ENCODE measurements around the gene KLRB1. TPM values are rescaled to one million over a fixed set of nuclear protein-coding genes. Genes with fewer than 3 reads are reported as not detected.
"Not testable (repeated sequence)": the region's sequence is repeated elsewhere in the genome, so short reads cannot be mapped to it uniquely, and the experiment has no call there.

The KLRB1 gene
- total RNA-seq, 1 experiment from 2014 or later, result not detected

DNA sequence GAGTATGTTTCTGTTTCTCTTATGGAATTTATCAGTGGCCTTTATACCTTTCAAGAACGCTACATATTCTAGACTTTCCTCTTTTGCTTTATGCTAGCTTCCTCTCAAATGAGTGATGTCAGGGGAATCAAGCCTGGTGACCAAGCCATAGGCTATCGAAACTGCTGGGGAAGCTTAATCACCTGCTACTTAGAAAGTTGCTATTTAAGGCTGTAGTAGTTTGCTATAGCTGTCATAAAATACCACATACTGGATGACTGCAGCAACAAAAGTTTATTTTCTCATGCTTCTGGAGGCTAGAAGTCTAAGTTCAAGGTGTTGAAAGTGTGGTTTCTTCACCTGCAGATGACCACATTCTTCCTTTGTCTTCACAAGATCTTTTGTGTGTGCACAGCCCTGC lies 43.3 kb downstream of the KLRB1 start:
- H3K9ac ChIP-seq (ENCODE audit: low read length); H3K9me3 ChIP-seq (ENCODE audit: low read length); H3K4me3 ChIP-seq (ENCODE audit: low read length); H3K36me3 ChIP-seq (ENCODE audit: low read depth, low read length); H3K4me2 ChIP-seq (ENCODE audit: low read length); DNase-seq; H3F3A ChIP-seq (ENCODE audit: low read length, unreplicated experiment); H4K20me1 ChIP-seq (ENCODE audit: low read length); H2AFZ ChIP-seq (ENCODE audit: low read length); POLR2A ChIA-PET (ENCODE audit: unreplicated experiment); ATAC-seq; H3K4me1 ChIP-seq (ENCODE audit: insufficient read depth, low read length); intact Hi-C loops (cut with micrococcal nuclease); H3K79me2 ChIP-seq (ENCODE audit: low read length); H3K9me2 ChIP-seq (replicated peaks; ENCODE audit: low read length); BruUV-seq (replicated peaks); H3K27me3 ChIP-seq (ENCODE audit: low read length); CTCF ChIA-PET; H3K27ac ChIP-seq (ENCODE audit: low read length): not testable (repeated sequence)

DNA sequence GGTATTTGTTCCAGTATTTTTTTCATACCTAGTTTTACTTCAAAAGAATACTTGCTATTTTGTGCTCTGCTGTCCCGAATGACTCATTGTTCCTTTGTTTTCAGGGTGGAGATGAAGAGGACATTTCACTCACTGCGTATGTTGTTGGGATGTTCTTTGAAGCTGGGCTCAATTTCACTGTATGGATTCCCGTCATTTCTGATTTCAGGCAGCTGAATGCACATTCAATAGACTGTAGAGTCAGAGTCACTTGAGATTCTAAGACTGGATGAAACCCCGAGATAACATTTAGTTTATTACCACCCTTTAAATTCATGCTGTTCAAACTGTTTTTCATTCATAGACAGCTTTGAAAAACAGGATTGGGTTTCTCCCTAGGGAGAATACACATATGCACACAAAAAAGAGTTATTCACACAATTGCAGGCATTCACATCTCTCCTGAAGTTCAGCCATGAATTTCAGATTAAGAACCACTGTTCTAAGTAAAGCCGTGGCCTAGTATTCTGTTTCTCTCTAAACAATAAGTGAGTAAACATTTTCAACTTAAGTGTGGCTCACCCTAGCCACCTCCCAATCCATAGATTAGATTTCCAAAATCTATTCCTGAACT lies 44.8 kb downstream of the KLRB1 start:
- H3K9ac ChIP-seq (ENCODE audit: low read length); CTCF ChIA-PET; H3K4me1 ChIP-seq (ENCODE audit: insufficient read depth, low read length); H3K4me3 ChIP-seq (ENCODE audit: low read length); BruUV-seq (replicated peaks); DNase-seq; POLR2A ChIA-PET (ENCODE audit: unreplicated experiment); H2AFZ ChIP-seq (ENCODE audit: low read length); H3K27ac ChIP-seq (ENCODE audit: low read length); H3K27me3 ChIP-seq (ENCODE audit: low read length); H3K36me3 ChIP-seq (ENCODE audit: low read depth, low read length); H3K79me2 ChIP-seq (ENCODE audit: low read length); H3K4me2 ChIP-seq (ENCODE audit: low read length); H3K9me3 ChIP-seq (ENCODE audit: low read length); H3K9me2 ChIP-seq (replicated peaks; ENCODE audit: low read length); H4K20me1 ChIP-seq (ENCODE audit: low read length); ATAC-seq; intact Hi-C loops (cut with micrococcal nuclease); H3F3A ChIP-seq (ENCODE audit: low read length, unreplicated experiment): not testable (repeated sequence)

GRCh38 chr12:9545489-9545888 lies 62.2 kb downstream of the KLRB1 start:
- H3K9me2 ChIP-seq (replicated peaks; ENCODE audit: low read length); CTCF ChIA-PET; H3K27me3 ChIP-seq (ENCODE audit: low read length); H3K36me3 ChIP-seq (ENCODE audit: low read depth, low read length); H2AFZ ChIP-seq (ENCODE audit: low read length); DNase-seq; H4K20me1 ChIP-seq (ENCODE audit: low read length); H3K9ac ChIP-seq (ENCODE audit: low read length); H3K4me3 ChIP-seq (ENCODE audit: low read length); H3K4me2 ChIP-seq (ENCODE audit: low read length); H3K79me2 ChIP-seq (ENCODE audit: low read length); H3K4me1 ChIP-seq (ENCODE audit: insufficient read depth, low read length); H3K9me3 ChIP-seq (ENCODE audit: low read length); BruUV-seq (replicated peaks); H3K27ac ChIP-seq (ENCODE audit: low read length); intact Hi-C loops (cut with micrococcal nuclease); ATAC-seq; H3F3A ChIP-seq (ENCODE audit: low read length, unreplicated experiment); POLR2A ChIA-PET (ENCODE audit: unreplicated experiment): not testable (repeated sequence)

Other genes starting within 250 kb of the KLRB1 start
- gene CLEC2D, start 61.8 kb upstream of the KLRB1 start, total RNA-seq (2014; rRNA removed), result 2.9 and 3.3 TPM in 2 replicates
- gene CLECL1, start 125.2 kb upstream of the KLRB1 start, total RNA-seq (2014; rRNA removed), result not detected in 2 replicates
- 0.75 TPM in 1 of 2 replicates, not detected in the other for gene CD69, start 153.0 kb upstream of the KLRB1 start, total RNA-seq (2014; rRNA removed)
- gene KLRF1, start 219.6 kb upstream of the KLRB1 start, total RNA-seq (2014; rRNA removed), result not detected in 2 replicates

All from PC-3 (cell line).